ENCODE data around the gene SPATA7.
A peak's percentile ranks its signal among the peaks of the same experiment; 100 is the strongest.

SPATA7 gene

GRCh38 chr14:88386256-88386794, 868 bp downstream of the SPATA7 start:
- Histone ChIP-seq H3K9me3 (ENCODE audit: severe bottlenecking) (no peaks in the 10 kb centered on the region), H3K4me3 (ENCODE audit: low read depth, low read length) (peak overlapping the region; percentile 72), H3K36me3 (no peaks in the 10 kb centered on the region), H3K27me3 (ENCODE audit: insufficient read depth, low read depth, severe bottlenecking) (no peaks in the 10 kb centered on the region), H3K27ac (no peak overlapping the region; the same call in 1 of the 2 replicates)
- no peak for DNase-seq
- no peak for TF ChIP-seq CTCF (IDR thresholded peaks at IDR 0.05; ENCODE audit: low read depth, low read length)

GRCh38 chr14:88388741-88389282, 3.4 kb downstream of the SPATA7 start:
- Histone ChIP-seq H3K9me3 (ENCODE audit: severe bottlenecking) (no peaks in the 10 kb centered on the region), H3K36me3 (no peaks in the 10 kb centered on the region), H3K27me3 (ENCODE audit: insufficient read depth, low read depth, severe bottlenecking) (no peaks in the 10 kb centered on the region), H3K27ac (no peak overlapping the region), H3K4me3 (ENCODE audit: low read depth, low read length) (no peak overlapping the region)
- TF ChIP-seq CTCF (IDR thresholded peaks at IDR 0.05; ENCODE audit: low read depth, low read length), result no peak
- DNase-seq, result no peak

GRCh38 chr14:88392609-88393008, 7.2 kb downstream of the SPATA7 start:
- no peaks in the 10 kb centered on the region for H3K27me3 ChIP-seq (ENCODE audit: insufficient read depth, low read depth, severe bottlenecking)
- H3K36me3 ChIP-seq, result peaks cover 7% of the 10 kb centered on the region
- DNase-seq, result no peak
- H3K4me3 ChIP-seq (ENCODE audit: low read depth, low read length), result no peak overlapping the region
- no peak for TF ChIP-seq CTCF (IDR thresholded peaks at IDR 0.05; ENCODE audit: low read depth, low read length)
- H3K9me3 ChIP-seq (ENCODE audit: severe bottlenecking), result no peaks in the 10 kb centered on the region
- H3K27ac ChIP-seq, result no peak overlapping the region

- Histone ChIP-seq H3K4me3 (ENCODE audit: low read depth, low read length) (no peak overlapping the region), H3K9me3 (ENCODE audit: severe bottlenecking) (no peaks in the 10 kb centered on the region), H3K36me3 (no peaks in the 10 kb centered on the region), H3K27me3 (ENCODE audit: insufficient read depth, low read depth, severe bottlenecking) (no peaks in the 10 kb centered on the region), H3K27ac (no peak overlapping the region)
- DNase-seq, result no peak
- no peak for TF ChIP-seq CTCF (IDR thresholded peaks at IDR 0.05; ENCODE audit: low read depth, low read length)
Observed at GRCh38 chr14:88411039-88411438, 25.6 kb downstream of the SPATA7 start.

GRCh38 chr14:88417594-88417993, 32.1 kb downstream of the SPATA7 start:
- no peak for TF ChIP-seq CTCF (IDR thresholded peaks at IDR 0.05; ENCODE audit: low read depth, low read length)
- H3K9me3 ChIP-seq (ENCODE audit: severe bottlenecking), result peaks cover 5% of the 10 kb centered on the region
- no peak overlapping the region for H3K27ac ChIP-seq
- H3K4me3 ChIP-seq (ENCODE audit: low read depth, low read length), result no peak overlapping the region
- H3K27me3 ChIP-seq (ENCODE audit: insufficient read depth, low read depth, severe bottlenecking), result no peaks in the 10 kb centered on the region
- peaks cover 2% of the 10 kb centered on the region; the same call in 1 of the 2 replicates for H3K36me3 ChIP-seq
- DNase-seq, result no peak

GRCh38 chr14:88420187-88420586, 34.7 kb downstream of the SPATA7 start:
- no peak overlapping the region for H3K27ac ChIP-seq

More at GRCh38 chr14:88420187-88420586, 34.7 kb downstream of the SPATA7 start:
- no peak for DNase-seq
- peaks cover 2% of the 10 kb centered on the region; the same call in 1 of the 2 replicates for H3K36me3 ChIP-seq
- H3K9me3 ChIP-seq (ENCODE audit: severe bottlenecking), result peaks cover 5% of the 10 kb centered on the region
- H3K27me3 ChIP-seq (ENCODE audit: insufficient read depth, low read depth, severe bottlenecking), result no peaks in the 10 kb centered on the region
- H3K4me3 ChIP-seq (ENCODE audit: low read depth, low read length), result no peak overlapping the region
- no peak for TF ChIP-seq CTCF (IDR thresholded peaks at IDR 0.05; ENCODE audit: low read depth, low read length)
